Endothelial cell of umbilical vein (primary cell): ENCODE results near the gene COL5A1. TPM values are rescaled to one million over a fixed set of nuclear protein-coding genes. Genes with fewer than 3 reads are reported as not detected.

Experiments used
- BruUV-seq: library from RNA; stranded (reverse); fragments of 400-500 nt; replicated peaks from 2 replicates; lab custom pipeline; 2021; lab: Mats Ljungman, UMichigan
- CTCF ChIA-PET: fragments of 300-600, 350-600 bp; sonication (Branson Sonifier 250); formaldehyde crosslinking; loops from one replicate; lab custom pipeline; 2021; ENCODE audit warnings: antibody characterized with exemption, inconsistent platforms; lab: Charles Lee
- POLR2A ChIA-PET: fragments of 300-600, 350-600 bp; sonication (Branson Sonifier 250); formaldehyde crosslinking; loops from one replicate; lab custom pipeline; 2021; ENCODE audit warnings: antibody characterized with exemption, inconsistent platforms; lab: Charles Lee
- DNase-seq: peaks from one replicate; pipeline ENCODE4 v3.0.0-alpha.2; 2011; ENCODE audit warnings: low read depth, low spot score
- FAIRE-seq: peaks from 2 replicates; lab custom pipeline; 2011; peaks lifted over from hg19 to GRCh38; lab: Jason Lieb, UNC
- H2AFZ ChIP-seq: 2 replicates; pipeline ENCODE4 v1.6.0; 2012; ENCODE audit warnings: low read depth, low read length, control low read depth, inconsistent platforms
- H3K27ac ChIP-seq: 2 replicates; pipeline ENCODE4 v1.5.1; 2011; ENCODE audit warnings: low read depth, mild to moderate bottlenecking, control low read depth, low read length, moderate library complexity; ENCODE audit not compliant: insufficient read depth
- H3K27me3 ChIP-seq, 2 experiments: 2 replicates each; pipeline versions ENCODE4 v1.6.0 to v1.6.1; 2011; ENCODE audit warnings: low read length in 2 of 2, mixed read lengths in 1 of 2; ENCODE audit not compliant: control insufficient read depth in 2 of 2, insufficient read depth in 2 of 2
- H3K36me3 ChIP-seq, 2 experiments: 2 replicates in 1 of 2; 3 replicates in 1 of 2; pipeline ENCODE4 v1.5.1; 2011; ENCODE audit warnings: low read length in 2 of 2, mild to moderate bottlenecking in 1 of 2, moderate library complexity in 1 of 2; ENCODE audit not compliant: control insufficient read depth in 2 of 2, insufficient read depth in 2 of 2; ENCODE audit errors: extremely low read depth in 1 of 2
- H3K4me1 ChIP-seq: 3 replicates; pipeline ENCODE4 v1.5.1; 2011; ENCODE audit warnings: mild to moderate bottlenecking, low read length; ENCODE audit not compliant: control insufficient read depth, insufficient read depth; ENCODE audit errors: extremely low read depth
- H3K4me2 ChIP-seq: 2 replicates; pipeline ENCODE4 v1.6.1; 2011; ENCODE audit warnings: low read length, control low read depth, mixed read lengths; ENCODE audit not compliant: insufficient read depth
- H3K4me3 ChIP-seq, 3 experiments: fragments of 200-600 bp in 1 of 3; sonication (generic), shearing (Covaris generic) in 1 of 3; replicated peaks in 1 of 3; 2 replicates each; pipeline ENCODE4 v1.5.1; 2011 to 2016; ENCODE audit warnings: control low read depth in 3 of 3, low read length in 3 of 3, mild to moderate bottlenecking in 2 of 3, inconsistent platforms in 1 of 3, low read depth in 1 of 3, moderate library complexity in 1 of 3; ENCODE audit not compliant: insufficient read depth in 1 of 3
- H3K79me2 ChIP-seq: 2 replicates; pipeline ENCODE4 v1.6.0; 2012; ENCODE audit warnings: low read length, inconsistent platforms; ENCODE audit not compliant: control insufficient read depth, insufficient read depth
- H3K9ac ChIP-seq: replicated peaks from 2 replicates; pipeline ENCODE3; 2011; ENCODE audit warnings: low read length, control low read depth; ENCODE audit not compliant: insufficient read depth; ENCODE audit errors: extremely low read depth
- H3K9me1 ChIP-seq: replicated peaks from 3 replicates; pipeline ENCODE4 v1.6.0; 2011; ENCODE audit warnings: mild to moderate bottlenecking, low read length; ENCODE audit not compliant: control insufficient read depth, insufficient read depth; ENCODE audit errors: extremely low read depth
- H3K9me3 ChIP-seq: replicated peaks from 2 replicates; pipeline ENCODE4 v1.5.1; 2012; ENCODE audit warnings: low read length, inconsistent platforms; ENCODE audit not compliant: control insufficient read depth, insufficient read depth
- H4K20me1 ChIP-seq: replicated peaks from 2 replicates; pipeline ENCODE3; 2011; ENCODE audit warnings: mild to moderate bottlenecking, low read length; ENCODE audit not compliant: control insufficient read depth, insufficient read depth; ENCODE audit errors: extremely low read depth
- EZH2 ChIP-seq: IDR thresholded peaks from 2 replicates; pipeline ENCODE4 v1.6.1; 2012; ENCODE audit warnings: borderline replicate concordance, low read depth, mild to moderate bottlenecking, moderate library complexity, low read length, inconsistent platforms; ENCODE audit not compliant: severe bottlenecking
- FOS ChIP-seq: IDR thresholded peaks from 2 replicates; pipeline ENCODE4 v1.6.1; 2011; ENCODE audit warnings: mild to moderate bottlenecking, low read length, moderate library complexity, borderline replicate concordance; ENCODE audit not compliant: insufficient read depth
- GATA2 ChIP-seq: IDR thresholded peaks from 2 replicates; pipeline ENCODE4 v1.7.0; 2011; ENCODE audit warnings: low read depth, mild to moderate bottlenecking, moderate library complexity, mixed read lengths, low read length; ENCODE audit not compliant: insufficient read length, insufficient read depth
- JUN ChIP-seq: IDR thresholded peaks from 2 replicates; pipeline ENCODE4 v1.6.1; 2011; ENCODE audit warnings: borderline replicate concordance, low read depth; ENCODE audit not compliant: insufficient read length, insufficient read depth
- MAX ChIP-seq: IDR thresholded peaks from 2 replicates; pipeline ENCODE4 v1.6.1; 2011; ENCODE audit not compliant: insufficient read depth, insufficient read length
- MYC ChIP-seq: IDR thresholded peaks from one replicate; pipeline ENCODE4 v1.6.1; 2011; ENCODE audit warnings: mild to moderate bottlenecking, low read depth, low read length
- POLR2A ChIP-seq: IDR thresholded peaks from 2 replicates; pipeline ENCODE4 v1.6.1; 2012; ENCODE audit warnings: low read depth, mild to moderate bottlenecking, control low read depth, low read length
- POLR2AphosphoS5 ChIP-seq: IDR thresholded peaks from 2 replicates; pipeline ENCODE4 v1.6.1; 2012; ENCODE audit warnings: low read depth, mild to moderate bottlenecking, control low read depth, low read length, moderate library complexity; ENCODE audit not compliant: insufficient read depth
- dilution Hi-C: fragments of 300-500 bp; cut with MboI; formaldehyde crosslinking; loops from one replicate; pipeline ENCODE4 v1.15.0; 2019; ENCODE audit warnings: low sequenced_read_pairs; ENCODE audit not compliant: extremely low pct_ligation_motif_present
- intact Hi-C: fragments of 100-400 bp; cut with micrococcal nuclease; formaldehyde crosslinking; loops from one replicate; pipeline ENCODE4 v1.10.0; 2022
- polyA plus RNA-seq, 4 experiments: library from polyadenylated mRNA; depleted of rRNA in 3 of 4; stranded (reverse) in 3 of 4; unstranded in 1 of 4; fragments of >200 nt; gene quantifications; 2 replicates each; pipeline versions ENCODE4 v1.2.1 to v1.2.3, GENCODE V29; 2011 to 2012; ENCODE audit warnings: missing spikeins in 1 of 4
- total RNA-seq: library from RNA; stranded (reverse); gene quantifications from 2 replicates; pipeline ENCODE4 v1.2.3, GENCODE V29; 2021
- TF ChIP-seq, protein P1 (sequence below), 2 donors: IDR thresholded peaks; 1 replicate in 1 of 2; 2 replicates in 1 of 2; pipeline ENCODE4 v1.5.1; 2011; ENCODE audit warnings: low read length in 2 of 2, mild to moderate bottlenecking in 2 of 2, moderate library complexity in 2 of 2, control low read depth in 1 of 2, inconsistent platforms in 1 of 2, low read depth in 1 of 2; ENCODE audit not compliant: insufficient read depth in 1 of 2; ENCODE audit errors: extremely low read depth in 1 of 2

COL5A1 gene
- total and polyA plus RNA-seq, 2 donors (not counting 3 experiments of a cell fraction or from before 2014, with no cell fraction given), result 97.4 to 175 TPM

- no peak for FAIRE-seq
- Histone ChIP-seq H3K27ac (no peak overlapping the region), H3K9me1 (no peaks in the 10 kb centered on the region), H3K36me3 (no peaks in the 10 kb centered on the region), H3K79me2 (peaks cover 13% of the 10 kb centered on the region), H3K4me2 (no peak overlapping the region), H3K4me3 (no peak overlapping the region), H3K9me3 (no peaks in the 10 kb centered on the region), H2AFZ (no peak overlapping the region), H4K20me1 (no peaks in the 10 kb centered on the region), H3K4me1 (no peaks in the 10 kb centered on the region), H3K27me3 (no peaks in the 10 kb centered on the region), H3K9ac (no peak overlapping the region)
- POLR2A ChIA-PET, result no interaction called here
- TF ChIP-seq POLR2AphosphoS5 (no peak), MYC (no peak), MAX (no peak), JUN (no peak), EZH2 (no peak), GATA2 (no peak), FOS (no peak), POLR2A (no peak)
- TF ChIP-seq, protein P1, sequence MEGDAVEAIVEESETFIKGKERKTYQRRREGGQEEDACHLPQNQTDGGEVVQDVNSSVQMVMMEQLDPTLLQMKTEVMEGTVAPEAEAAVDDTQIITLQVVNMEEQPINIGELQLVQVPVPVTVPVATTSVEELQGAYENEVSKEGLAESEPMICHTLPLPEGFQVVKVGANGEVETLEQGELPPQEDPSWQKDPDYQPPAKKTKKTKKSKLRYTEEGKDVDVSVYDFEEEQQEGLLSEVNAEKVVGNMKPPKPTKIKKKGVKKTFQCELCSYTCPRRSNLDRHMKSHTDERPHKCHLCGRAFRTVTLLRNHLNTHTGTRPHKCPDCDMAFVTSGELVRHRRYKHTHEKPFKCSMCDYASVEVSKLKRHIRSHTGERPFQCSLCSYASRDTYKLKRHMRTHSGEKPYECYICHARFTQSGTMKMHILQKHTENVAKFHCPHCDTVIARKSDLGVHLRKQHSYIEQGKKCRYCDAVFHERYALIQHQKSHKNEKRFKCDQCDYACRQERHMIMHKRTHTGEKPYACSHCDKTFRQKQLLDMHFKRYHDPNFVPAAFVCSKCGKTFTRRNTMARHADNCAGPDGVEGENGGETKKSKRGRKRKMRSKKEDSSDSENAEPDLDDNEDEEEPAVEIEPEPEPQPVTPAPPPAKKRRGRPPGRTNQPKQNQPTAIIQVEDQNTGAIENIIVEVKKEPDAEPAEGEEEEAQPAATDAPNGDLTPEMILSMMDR (IDR thresholded peaks at IDR 0.05; ENCODE audit: extremely low read depth in 1 of 2, insufficient read depth in 1 of 2, low read depth in 1 of 2, low read length in 2 of 2), result no peak
- BruUV-seq, result no TSS peak
- CTCF ChIA-PET, result no interaction called here
- intact Hi-C loops, result no loop called here
- DNase-seq, result no peak
- dilution Hi-C loops, result no loop called here
These were observed 41.2 kb downstream of the COL5A1 start for GRCh38 chr9:134682651-134683364.
